Peyer's patch (tissue), 4 donors: ENCODE data around the gene OPCML. TPM values are rescaled to one million over a fixed set of nuclear protein-coding genes. Genes with fewer than 3 reads are reported as not detected.

Source experiments
- DNase-seq, 3 donors: peaks; one replicate each; pipeline ENCODE4 v3.0.0-alpha.2; 2017 to 2019
- H3K27ac ChIP-seq, 4 donors: fragments of 200-600 bp; sonication (generic); one replicate each; pipeline ENCODE4 v1.5.1; 2016 to 2019
- H3K27me3 ChIP-seq, 2 donors: fragments of 200-600 bp; sonication (generic); one replicate each; pipeline ENCODE4 v1.5.1; 2019
- H3K36me3 ChIP-seq, 3 donors: fragments of 200-600 bp; sonication (generic); one replicate each; pipeline ENCODE4 v1.5.1; 2016 to 2019
- H3K4me1 ChIP-seq, 4 donors: fragments of 200-600 bp; sonication (generic); one replicate each; pipeline ENCODE4 v1.5.1; 2016 to 2019
- H3K4me3 ChIP-seq, 4 donors: fragments of 200-600 bp; sonication (generic); 1 replicate in 3 of 4; 2 replicates in 1 of 4; pipeline ENCODE4 v1.5.1; 2016 to 2019; ENCODE audit warnings: mild to moderate bottlenecking in 1 of 4
- H3K9me3 ChIP-seq, 4 donors: fragments of 200-600 bp; sonication (generic); one replicate each; pipeline ENCODE4 v1.5.1; 2016 to 2019; ENCODE audit warnings: mild to moderate bottlenecking in 1 of 4
- CTCF ChIP-seq, 6 experiments: fragments of 450-650 bp in 4 of 6; fragments of 200-600 bp in 2 of 6; sonication (generic) in 1 of 6; IDR thresholded peaks; one replicate each; pipeline ENCODE4 v1.5.1; 2017 to 2019; ENCODE audit warnings: antibody characterized with exemption in 6 of 6, mild to moderate bottlenecking in 3 of 6, moderate library complexity in 1 of 6
- POLR2A ChIP-seq, 2 donors: fragments of 450-650 bp; IDR thresholded peaks; one replicate each; pipeline ENCODE4 v1.5.1; 2017; ENCODE audit warnings: antibody characterized with exemption in 2 of 2, mild to moderate bottlenecking in 2 of 2, moderate library complexity in 2 of 2
- total RNA-seq, 4 donors: library from RNA; depleted of rRNA; stranded (reverse); fragments of >200 nt; gene quantifications; one replicate each; pipeline ENCODE4 v1.1.0, GENCODE V29; 2016

OPCML gene
- total RNA-seq, 4 donors from 2014 or later: not detected

GRCh38 chr11:132579634-132580327 lies 952.5 kb downstream of the OPCML start:
- Histone ChIP-seq H3K36me3 (no peaks in the 10 kb centered on the region), H3K9me3 (no peaks in the 10 kb centered on the region), H3K4me3 (no peak overlapping the region), H3K27ac (no peak overlapping the region), H3K27me3 (no peaks in the 10 kb centered on the region), H3K4me1 (no peaks in the 10 kb centered on the region)
- TF ChIP-seq CTCF (IDR thresholded peaks at IDR 0.05) (no peak), POLR2A (IDR thresholded peaks at IDR 0.05) (no peak)
- DNase-seq: no peak

- H3K36me3 ChIP-seq: no peaks in the 10 kb centered on the region
- H3K27ac ChIP-seq: no peak overlapping the region
- no peaks in the 10 kb centered on the region for H3K9me3 ChIP-seq
- TF ChIP-seq POLR2A (IDR thresholded peaks at IDR 0.05) (no peak), CTCF (IDR thresholded peaks at IDR 0.05) (no peak)
- H3K4me3 ChIP-seq: no peak overlapping the region
- DNase-seq: no peak
- no peaks in the 10 kb centered on the region for H3K4me1 ChIP-seq
- no peaks in the 10 kb centered on the region for H3K27me3 ChIP-seq
Observed at GRCh38 chr11:132579136-132579535, 953.2 kb downstream of the OPCML start.

GRCh38 chr11:132578580-132578979 lies 953.7 kb downstream of the OPCML start:
- H3K36me3 ChIP-seq: no peaks in the 10 kb centered on the region
- H3K27ac ChIP-seq: no peak overlapping the region
- no peaks in the 10 kb centered on the region for H3K27me3 ChIP-seq
- DNase-seq: no peak
- no peak overlapping the region for H3K4me3 ChIP-seq
- H3K9me3 ChIP-seq: no peaks in the 10 kb centered on the region
- H3K4me1 ChIP-seq: no peaks in the 10 kb centered on the region
- TF ChIP-seq CTCF (IDR thresholded peaks at IDR 0.05) (no peak), POLR2A (IDR thresholded peaks at IDR 0.05) (no peak)

- no peaks in the 10 kb centered on the region for H3K4me1 ChIP-seq
- DNase-seq: no peak
- TF ChIP-seq POLR2A (IDR thresholded peaks at IDR 0.05) (no peak), CTCF (IDR thresholded peaks at IDR 0.05) (no peak)
- no peak overlapping the region for H3K27ac ChIP-seq
- H3K9me3 ChIP-seq: no peaks in the 10 kb centered on the region
- H3K27me3 ChIP-seq: no peaks in the 10 kb centered on the region
- H3K4me3 ChIP-seq: no peak overlapping the region
- no peaks in the 10 kb centered on the region for H3K36me3 ChIP-seq
Observed at GRCh38 chr11:132576706-132577105, 955.6 kb downstream of the OPCML start.

- H3K4me3 ChIP-seq: no peak overlapping the region
- H3K27ac ChIP-seq: no peak overlapping the region
- no peak for DNase-seq
- H3K27me3 ChIP-seq: no peaks in the 10 kb centered on the region
- no peak for TF ChIP-seq POLR2A (IDR thresholded peaks at IDR 0.05)
- no peak for TF ChIP-seq CTCF (IDR thresholded peaks at IDR 0.05)
- H3K4me1 ChIP-seq: no peaks in the 10 kb centered on the region
- no peaks in the 10 kb centered on the region for H3K9me3 ChIP-seq
- no peaks in the 10 kb centered on the region for H3K36me3 ChIP-seq
Observed at GRCh38 chr11:132564091-132564885, 968.0 kb downstream of the OPCML start.
